RWPE1 (cell line): ENCODE results near the gene USP49.

Source experiments
- CTCF ChIA-PET: fragments of 350-600 bp; sonication (Branson Sonifier 250); formaldehyde crosslinking; extraction: SDS; loops from one replicate; lab custom pipeline; 2021; lab: Yijun Ruan, JAX
- POLR2A ChIA-PET: fragments of 400-600 bp; formaldehyde crosslinking; extraction: SDS; loops from one replicate; lab custom pipeline; 2020; ENCODE audit warnings: antibody characterized with exemption; ENCODE audit not compliant: low non-redundant PET; lab: Yijun Ruan, JAX
- DNase-seq: peaks from one replicate; pipeline ENCODE4 v3.0.0; 2012; ENCODE audit warnings: low spot score
- H3K27ac ChIP-seq: fragments of 450-650 bp; 2 replicates; pipeline ENCODE4 v1.5.1; 2017
- TF ChIP-seq, protein P1 (sequence below): fragments of 450-650 bp; conservative IDR thresholded peaks from 2 replicates; pipeline ENCODE4 v1.5.1; 2017; ENCODE audit warnings: low read depth, mild to moderate bottlenecking

The USP49 gene

DNA sequence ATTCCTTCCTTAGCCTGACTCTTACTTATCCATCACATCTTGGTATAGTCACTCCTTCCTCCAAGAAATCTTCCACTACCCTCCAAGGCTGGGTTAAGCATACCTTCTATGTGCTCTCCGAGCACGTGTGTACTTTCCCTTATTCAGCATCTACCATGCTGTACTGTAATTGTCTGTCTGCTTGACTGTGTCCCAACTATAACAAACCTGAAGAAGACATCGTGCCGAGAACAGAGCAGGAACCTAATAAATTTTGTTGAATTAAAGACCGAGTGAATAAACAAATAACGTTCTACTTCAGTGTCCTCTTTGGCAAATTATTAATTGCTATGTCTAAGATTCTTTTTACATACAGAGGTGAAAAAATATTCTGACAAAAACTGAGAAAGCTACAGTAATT lies 35.8 kb downstream of the USP49 start:
- no peak overlapping the region for H3K27ac ChIP-seq
- TF ChIP-seq, protein P1, sequence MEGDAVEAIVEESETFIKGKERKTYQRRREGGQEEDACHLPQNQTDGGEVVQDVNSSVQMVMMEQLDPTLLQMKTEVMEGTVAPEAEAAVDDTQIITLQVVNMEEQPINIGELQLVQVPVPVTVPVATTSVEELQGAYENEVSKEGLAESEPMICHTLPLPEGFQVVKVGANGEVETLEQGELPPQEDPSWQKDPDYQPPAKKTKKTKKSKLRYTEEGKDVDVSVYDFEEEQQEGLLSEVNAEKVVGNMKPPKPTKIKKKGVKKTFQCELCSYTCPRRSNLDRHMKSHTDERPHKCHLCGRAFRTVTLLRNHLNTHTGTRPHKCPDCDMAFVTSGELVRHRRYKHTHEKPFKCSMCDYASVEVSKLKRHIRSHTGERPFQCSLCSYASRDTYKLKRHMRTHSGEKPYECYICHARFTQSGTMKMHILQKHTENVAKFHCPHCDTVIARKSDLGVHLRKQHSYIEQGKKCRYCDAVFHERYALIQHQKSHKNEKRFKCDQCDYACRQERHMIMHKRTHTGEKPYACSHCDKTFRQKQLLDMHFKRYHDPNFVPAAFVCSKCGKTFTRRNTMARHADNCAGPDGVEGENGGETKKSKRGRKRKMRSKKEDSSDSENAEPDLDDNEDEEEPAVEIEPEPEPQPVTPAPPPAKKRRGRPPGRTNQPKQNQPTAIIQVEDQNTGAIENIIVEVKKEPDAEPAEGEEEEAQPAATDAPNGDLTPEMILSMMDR: no peak
- DNase-seq: no peak
- POLR2A ChIA-PET: no interaction called here
- CTCF ChIA-PET: no interaction called here

DNA sequence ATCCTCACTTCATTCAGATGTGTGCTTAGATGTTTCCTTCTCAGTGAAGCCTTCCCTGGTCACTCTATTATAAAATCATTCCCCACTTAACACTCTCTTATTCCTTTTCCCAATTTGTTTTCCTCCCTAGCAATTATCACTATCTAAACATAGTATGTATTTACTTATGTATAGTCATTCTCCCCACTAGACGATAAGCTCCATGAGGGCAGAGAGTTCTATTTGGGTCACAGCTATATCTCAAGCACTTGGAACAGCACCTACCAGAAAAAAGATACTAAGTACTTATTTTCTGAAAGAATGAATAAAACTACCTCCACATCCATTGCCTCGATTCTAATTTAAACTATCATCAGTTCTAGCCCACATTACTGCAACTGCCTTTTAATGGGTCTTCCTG lies 36.5 kb downstream of the USP49 start:
- CTCF ChIA-PET: no interaction called here

DNA sequence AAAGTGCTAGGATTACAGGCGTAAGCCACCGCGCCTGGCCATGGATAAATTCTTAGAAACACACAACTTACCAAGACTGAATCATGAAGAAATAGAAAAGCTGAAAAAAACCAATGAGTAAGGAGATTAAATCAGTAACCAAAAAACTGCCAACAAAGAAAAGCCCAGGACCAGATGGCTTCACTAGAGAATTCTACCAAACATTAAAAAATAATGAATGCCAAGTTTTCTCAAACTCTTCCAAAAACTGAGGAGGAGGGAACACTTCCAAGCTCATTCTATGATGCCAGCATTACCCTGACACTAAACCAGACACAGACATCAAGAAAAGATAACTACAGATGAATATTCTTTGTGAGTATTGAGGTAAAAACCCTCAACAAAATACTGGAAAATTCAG lies 44.3 kb downstream of the USP49 start:
- H3K27ac ChIP-seq: no peak overlapping the region
- TF ChIP-seq, protein P1: no peak
- ChIA-PET POLR2A (no interaction called here), CTCF (interaction anchor here (0.7 kb wide), 1 partner anchor 386 kb away, joined by 3 read pairs; no protein-coding TSS in a partner anchor)
- DNase-seq: no peak

More for the DNA sequence above, 36.5 kb downstream of the USP49 start:
- TF ChIP-seq, protein P1: no peak
- no peak for DNase-seq
- POLR2A ChIA-PET: no interaction called here
- no peak overlapping the region for H3K27ac ChIP-seq

DNA sequence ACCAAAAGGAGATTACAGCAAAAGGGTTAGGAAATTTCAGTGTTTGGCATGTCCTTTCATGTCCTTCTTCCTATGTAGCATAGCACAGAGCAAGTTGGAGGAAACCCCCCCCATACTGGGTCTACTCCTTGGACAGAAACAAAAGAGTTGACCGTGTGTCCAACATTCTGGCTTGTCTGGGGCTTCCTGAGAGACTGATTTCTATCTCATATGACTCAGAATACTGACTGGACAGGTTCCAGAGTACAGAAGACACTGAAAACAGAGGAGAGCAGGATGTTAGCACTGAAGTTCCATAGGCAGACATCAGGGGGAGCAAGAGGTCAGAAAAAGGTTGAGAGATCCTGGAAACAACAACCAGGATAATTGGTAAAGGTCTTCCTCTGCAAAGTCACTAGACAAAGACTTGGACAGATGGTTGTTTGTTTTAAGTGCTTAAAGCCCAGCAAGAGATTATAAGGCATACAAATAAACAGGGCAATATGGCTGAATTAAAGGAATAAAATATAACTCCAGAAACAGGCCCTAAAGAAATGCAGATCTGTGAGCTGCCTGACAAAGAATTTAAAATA lies 48.4 kb downstream of the USP49 start:
- peak overlapping the region; percentile 84; the same call in 1 of the 2 replicates for H3K27ac ChIP-seq
- TF ChIP-seq, protein P1: peak; percentile 87
- peak; percentile 90 for DNase-seq
- ChIA-PET CTCF (interaction anchor here (0.8 to 1.6 kb wide), 4 partner anchors 46 to 198 kb away, joined by 3 to 7 read pairs (median 6); partner anchors contain the start of genes BYSL and MED20), POLR2A (no interaction called here)

DNA sequence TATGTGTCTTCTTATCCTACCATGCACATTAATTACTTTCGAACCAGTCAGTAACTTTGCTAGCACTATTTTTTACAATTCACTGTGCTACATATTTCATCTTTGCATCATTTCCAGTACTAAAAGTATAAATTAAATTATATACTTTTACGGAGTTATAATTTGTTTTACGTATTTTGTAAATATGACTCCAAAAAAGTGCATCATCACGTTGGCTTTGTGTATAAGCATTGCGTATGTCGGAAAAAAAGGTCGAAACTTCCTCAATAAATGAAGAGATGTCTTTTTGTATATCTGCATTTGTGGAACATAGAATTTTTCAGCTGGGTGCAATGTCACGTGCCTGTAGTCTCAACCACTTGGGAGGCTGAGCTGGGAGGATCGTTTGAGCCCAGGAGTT lies 52.0 kb downstream of the USP49 start:
- TF ChIP-seq, protein P1: no peak
- no peak for DNase-seq
- CTCF ChIA-PET: interaction anchor here (0.6 to 1.0 kb wide), 3 partner anchors 11 to 203 kb away, joined by 3 to 4 read pairs (median 3); no protein-coding TSS in a partner anchor
- POLR2A ChIA-PET: no interaction called here
- peak overlapping the region; percentile 68 for H3K27ac ChIP-seq

DNA sequence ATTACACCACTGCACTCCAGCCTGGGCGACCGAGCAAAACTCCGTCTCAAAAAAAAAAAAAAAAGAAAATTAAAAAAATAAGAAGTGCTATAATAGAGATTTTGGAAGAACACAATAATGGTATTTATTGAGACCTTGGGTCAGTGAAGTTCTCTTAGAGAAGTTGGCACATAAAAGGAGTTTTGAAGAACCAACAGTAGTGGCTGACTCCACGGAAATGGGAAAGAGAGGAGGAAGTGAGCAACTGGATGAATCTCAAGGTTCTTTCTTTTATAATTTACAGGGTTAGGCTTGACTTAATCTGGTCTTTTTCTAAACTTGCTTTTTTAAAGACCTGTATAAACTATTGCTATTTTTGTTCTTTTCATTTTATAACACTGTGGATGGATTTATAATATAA lies 54.8 kb downstream of the USP49 start:
- CTCF ChIA-PET: interaction anchor here (0.6 kb wide), 1 partner anchor 567 kb away, joined by 5 read pairs; no protein-coding TSS in a partner anchor
- POLR2A ChIA-PET: no interaction called here
- TF ChIP-seq, protein P1: no peak
- DNase-seq: no peak
- no peak overlapping the region for H3K27ac ChIP-seq
